ENCODE data around the gene CLMN. TPM values are rescaled to one million over a fixed set of nuclear protein-coding genes. Genes with fewer than 3 reads are reported as not detected.

The CLMN gene
- total RNA-seq, 1 experiment from 2014 or later, result 33.4 TPM

DNA sequence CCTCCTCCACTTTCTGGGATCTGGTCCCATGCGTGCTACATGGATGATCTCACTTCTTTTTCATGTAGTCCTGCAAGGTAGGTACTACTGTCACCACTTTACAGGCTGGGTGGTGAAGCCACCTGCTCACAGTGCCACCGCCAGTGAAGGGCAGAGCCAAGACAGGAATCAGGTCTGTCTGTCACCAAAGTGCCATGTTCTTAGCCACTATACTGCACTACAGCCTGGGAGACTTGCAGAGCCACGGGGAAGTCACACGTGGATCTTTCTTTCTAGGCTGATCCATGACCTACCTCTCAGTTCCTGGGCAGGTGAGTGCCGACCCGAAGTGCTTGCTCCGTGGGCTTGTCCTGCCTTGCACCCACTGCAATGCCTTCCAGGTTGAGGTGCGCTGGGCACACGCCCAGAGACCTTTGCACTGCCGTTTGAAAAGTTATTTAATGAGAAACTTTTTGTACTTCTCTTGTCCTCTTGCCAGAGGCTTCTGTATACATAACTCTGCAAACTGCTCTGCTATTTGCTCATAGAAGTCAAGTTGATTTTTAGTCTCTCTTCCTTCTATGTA lies 19.7 kb upstream of the CLMN start:
- Histone ChIP-seq H2AFZ (ENCODE audit: low read depth, low read length, poor library complexity, severe bottlenecking) (no peak overlapping the region), H3K79me2 (ENCODE audit: insufficient read depth, low read length) (no peaks in the 10 kb centered on the region), H3K36me3 (ENCODE audit: control insufficient read depth in 1 of 2, insufficient read depth in 2 of 2, low read length in 2 of 2) (no peaks in the 10 kb centered on the region), H4K20me1 (ENCODE audit: insufficient read depth) (no peaks in the 10 kb centered on the region), H3K9ac (ENCODE audit: low read length) (no peak overlapping the region), H3K4me3 (replicated peaks in 1 of 2; ENCODE audit: low read depth in 1 of 2, low read length in 2 of 2) (no peak overlapping the region), H3K27me3 (ENCODE audit: insufficient read depth, low read length) (no peaks in the 10 kb centered on the region), H3K9me3 (ENCODE audit: control insufficient read depth in 1 of 2, insufficient read depth in 1 of 2, low read depth in 1 of 2, low read length in 2 of 2) (peaks cover 0 to 6% of the 10 kb centered on the region in 2 experiments; a peak in 1 of 4 replicates), H3K4me2 (ENCODE audit: low read length) (no peak overlapping the region), H3K4me1 (ENCODE audit: control insufficient read depth in 1 of 2, insufficient read depth in 2 of 2, low read length in 2 of 2) (peaks cover 0 to 8% of the 10 kb centered on the region in 2 experiments; a peak in 1 of 4 replicates), H3K9me2 (ENCODE audit: insufficient read depth) (no peaks in the 10 kb centered on the region), H3K27ac (ENCODE audit: low read depth, low read length) (no peak overlapping the region)
- ChIA-PET CTCF (no interaction called here), RAD21 (ENCODE audit: low non-redundant PET in 1 of 2, low total read pairs in 2 of 2, uncharacterized antibody in 2 of 2, unreplicated experiment in 2 of 2) (no interaction called here), POLR2A (no interaction called here)
- no peak for TF ChIP-seq POLR2AphosphoS5 (IDR thresholded peaks at IDR 0.05; ENCODE audit: low read depth, low read length)
- no peak for TF ChIP-seq ELF1 (IDR thresholded peaks at IDR 0.05; ENCODE audit: borderline replicate concordance, low read depth)
- TF ChIP-seq SP1 (IDR thresholded peaks at IDR 0.05; ENCODE audit: low read depth), result no peak
- no peak for TF ChIP-seq ZBTB33 (IDR thresholded peaks at IDR 0.05; ENCODE audit: extremely low read depth, insufficient replicate concordance, low read length)
- TF ChIP-seq SIN3A (IDR thresholded peaks at IDR 0.05; ENCODE audit: low read depth), result no peak
- no peak for TF ChIP-seq EZH2 (IDR thresholded peaks at IDR 0.05)
- TF ChIP-seq, protein P1, sequence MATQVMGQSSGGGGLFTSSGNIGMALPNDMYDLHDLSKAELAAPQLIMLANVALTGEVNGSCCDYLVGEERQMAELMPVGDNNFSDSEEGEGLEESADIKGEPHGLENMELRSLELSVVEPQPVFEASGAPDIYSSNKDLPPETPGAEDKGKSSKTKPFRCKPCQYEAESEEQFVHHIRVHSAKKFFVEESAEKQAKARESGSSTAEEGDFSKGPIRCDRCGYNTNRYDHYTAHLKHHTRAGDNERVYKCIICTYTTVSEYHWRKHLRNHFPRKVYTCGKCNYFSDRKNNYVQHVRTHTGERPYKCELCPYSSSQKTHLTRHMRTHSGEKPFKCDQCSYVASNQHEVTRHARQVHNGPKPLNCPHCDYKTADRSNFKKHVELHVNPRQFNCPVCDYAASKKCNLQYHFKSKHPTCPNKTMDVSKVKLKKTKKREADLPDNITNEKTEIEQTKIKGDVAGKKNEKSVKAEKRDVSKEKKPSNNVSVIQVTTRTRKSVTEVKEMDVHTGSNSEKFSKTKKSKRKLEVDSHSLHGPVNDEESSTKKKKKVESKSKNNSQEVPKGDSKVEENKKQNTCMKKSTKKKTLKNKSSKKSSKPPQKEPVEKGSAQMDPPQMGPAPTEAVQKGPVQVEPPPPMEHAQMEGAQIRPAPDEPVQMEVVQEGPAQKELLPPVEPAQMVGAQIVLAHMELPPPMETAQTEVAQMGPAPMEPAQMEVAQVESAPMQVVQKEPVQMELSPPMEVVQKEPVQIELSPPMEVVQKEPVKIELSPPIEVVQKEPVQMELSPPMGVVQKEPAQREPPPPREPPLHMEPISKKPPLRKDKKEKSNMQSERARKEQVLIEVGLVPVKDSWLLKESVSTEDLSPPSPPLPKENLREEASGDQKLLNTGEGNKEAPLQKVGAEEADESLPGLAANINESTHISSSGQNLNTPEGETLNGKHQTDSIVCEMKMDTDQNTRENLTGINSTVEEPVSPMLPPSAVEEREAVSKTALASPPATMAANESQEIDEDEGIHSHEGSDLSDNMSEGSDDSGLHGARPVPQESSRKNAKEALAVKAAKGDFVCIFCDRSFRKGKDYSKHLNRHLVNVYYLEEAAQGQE (IDR thresholded peaks at IDR 0.05; ENCODE audit: low read depth), result no peak
- TF ChIP-seq ATF3 (IDR thresholded peaks at IDR 0.05), result no peak
- no peak for TF ChIP-seq CTCF (IDR thresholded peaks at IDR 0.05 in 2 of 3, conservative IDR thresholded peaks at IDR 0.05 in 1 of 3; ENCODE audit: borderline replicate concordance in 1 of 3, insufficient read depth in 1 of 3, low read depth in 2 of 3, low read length in 2 of 3)
- TF ChIP-seq FOSL1 (IDR thresholded peaks at IDR 0.05; ENCODE audit: low read depth), result no peak
- TF ChIP-seq ZFX (IDR thresholded peaks at IDR 0.05), result no peak
- no peak for TF ChIP-seq YY1 (IDR thresholded peaks at IDR 0.05; ENCODE audit: extremely low read depth, insufficient replicate concordance, low read depth, low read length)
- intact Hi-C loops (cut with micrococcal nuclease), result no loop called here
- BruUV-seq (replicated peaks), result no TSS peak
- ATAC-seq (no peak), DNase-seq (ENCODE audit: low read depth, low spot score) (no peak)
